Measurements from ENCODE around the gene TXLNB.

TXLNB gene

GRCh38 chr6:139313784-139314545, 22.2 kb upstream of the TXLNB start:
- Histone ChIP-seq H3K9me3 (ENCODE audit: severe bottlenecking) (no peaks in the 10 kb centered on the region), H3K27ac (ENCODE audit: poor library complexity, severe bottlenecking) (no peak overlapping the region), H3K4me1 (ENCODE audit: insufficient read depth, poor library complexity, severe bottlenecking) (no peaks in the 10 kb centered on the region), H3K4me3 (ENCODE audit: severe bottlenecking) (no peak overlapping the region), H3K36me3 (ENCODE audit: low read depth) (no peaks in the 10 kb centered on the region), H3K27me3 (ENCODE audit: insufficient read depth, poor library complexity, severe bottlenecking) (no peaks in the 10 kb centered on the region)
- TF ChIP-seq CTCF (IDR thresholded peaks at IDR 0.05; ENCODE audit: poor library complexity, severe bottlenecking), result no peak
- ATAC-seq (ENCODE audit: low read depth) (no peak), DNase-seq (ENCODE audit: low spot score) (no peak)

- TF ChIP-seq CTCF (IDR thresholded peaks at IDR 0.05; ENCODE audit: poor library complexity, severe bottlenecking), result no peak
- no peaks in the 10 kb centered on the region for H3K36me3 ChIP-seq (ENCODE audit: low read depth)
- H3K27ac ChIP-seq (ENCODE audit: poor library complexity, severe bottlenecking), result no peak overlapping the region
- no peak overlapping the region for H3K4me3 ChIP-seq (ENCODE audit: severe bottlenecking)
- H3K4me1 ChIP-seq (ENCODE audit: insufficient read depth, poor library complexity, severe bottlenecking), result no peaks in the 10 kb centered on the region
- ATAC-seq (ENCODE audit: low read depth), result no peak
- no peak for DNase-seq (ENCODE audit: low spot score)
- H3K9me3 ChIP-seq (ENCODE audit: severe bottlenecking), result no peaks in the 10 kb centered on the region
- no peaks in the 10 kb centered on the region for H3K27me3 ChIP-seq (ENCODE audit: insufficient read depth, poor library complexity, severe bottlenecking)
Observed at GRCh38 chr6:139313229-139313628, 21.4 kb upstream of the TXLNB start.

- Histone ChIP-seq H3K4me3 (ENCODE audit: severe bottlenecking) (no peak overlapping the region), H3K27me3 (ENCODE audit: insufficient read depth, poor library complexity, severe bottlenecking) (no peaks in the 10 kb centered on the region), H3K36me3 (ENCODE audit: low read depth) (no peaks in the 10 kb centered on the region), H3K9me3 (ENCODE audit: severe bottlenecking) (no peaks in the 10 kb centered on the region), H3K4me1 (ENCODE audit: insufficient read depth, poor library complexity, severe bottlenecking) (no peaks in the 10 kb centered on the region), H3K27ac (ENCODE audit: poor library complexity, severe bottlenecking) (no peak overlapping the region)
- DNase-seq (ENCODE audit: low spot score), result no peak
- TF ChIP-seq CTCF (IDR thresholded peaks at IDR 0.05; ENCODE audit: poor library complexity, severe bottlenecking), result no peak
- ATAC-seq (ENCODE audit: low read depth), result no peak
Observed at GRCh38 chr6:139311831-139312230, 20.0 kb upstream of the TXLNB start.

GRCh38 chr6:139308936-139309603, 17.3 kb upstream of the TXLNB start:
- no peaks in the 10 kb centered on the region for H3K36me3 ChIP-seq (ENCODE audit: low read depth)
- TF ChIP-seq CTCF (IDR thresholded peaks at IDR 0.05; ENCODE audit: poor library complexity, severe bottlenecking), result no peak
- no peak overlapping the region for H3K4me3 ChIP-seq (ENCODE audit: severe bottlenecking)
- no peak for ATAC-seq (ENCODE audit: low read depth)
- H3K4me1 ChIP-seq (ENCODE audit: insufficient read depth, poor library complexity, severe bottlenecking), result no peaks in the 10 kb centered on the region
- no peak for DNase-seq (ENCODE audit: low spot score)
- H3K27ac ChIP-seq (ENCODE audit: poor library complexity, severe bottlenecking), result no peak overlapping the region
- H3K9me3 ChIP-seq (ENCODE audit: severe bottlenecking), result peaks cover 2% of the 10 kb centered on the region
- peaks cover 5% of the 10 kb centered on the region for H3K27me3 ChIP-seq (ENCODE audit: insufficient read depth, poor library complexity, severe bottlenecking)
